K562 (cell line): ENCODE measurements around the gene DNAJC6. TPM values are rescaled to one million over a fixed set of nuclear protein-coding genes. Genes with fewer than 3 reads are reported as not detected.

Experiments
- BHLHE40 ChIP-seq: IDR thresholded peaks from 2 replicates; pipeline ENCODE4 v1.6.1; 2011; ENCODE audit warnings: low read length, improper control_type of control experiment
- CHD1 ChIP-seq: fragments of 200-600 bp; sonication (generic); IDR thresholded peaks from one replicate; pipeline ENCODE4 v1.6.1; 2012; ENCODE audit warnings: mild to moderate bottlenecking, moderate library complexity, low read length, inconsistent platforms
- CTCF ChIP-seq, 3 experiments: IDR thresholded peaks in 2 of 3; conservative IDR thresholded peaks in 1 of 3; 2 replicates each; pipeline ENCODE4 v1.5.1; 2011 to 2012; ENCODE audit warnings: low read length in 3 of 3, mild to moderate bottlenecking in 3 of 3, control low read depth in 2 of 3, improper control_type of control experiment in 1 of 3, inconsistent platforms in 1 of 3, low read depth in 1 of 3, mixed read lengths in 1 of 3, moderate library complexity in 1 of 3; ENCODE audit not compliant: insufficient read depth in 2 of 3
- DLX4 ChIP-seq: fragments of 250-450 bp; sonication (Bioruptor Pico); IDR thresholded peaks from 2 replicates; pipeline ENCODE4 v1.6.1; 2021; ENCODE audit warnings: mild to moderate bottlenecking
- FOSL1 ChIP-seq: fragments of 200-800 bp; sonication (Bioruptor generic); conservative IDR thresholded peaks from 2 replicates; pipeline ENCODE4 v1.6.1; 2016; ENCODE audit warnings: missing genetic modification characterization, missing compliant biosample characterization
- HMG20A ChIP-seq: fragments of 450-650 bp; formaldehyde crosslinking; conservative IDR thresholded peaks from 2 replicates; pipeline ENCODE4 v1.4.0; 2020; ENCODE audit warnings: mild to moderate bottlenecking, mixed read lengths
- IRF1 ChIP-seq: sonication (generic); formaldehyde crosslinking; IDR thresholded peaks from 2 replicates; pipeline ENCODE4 v1.8.0; 2022; ENCODE audit warnings: missing genetic modification reagents, mild to moderate bottlenecking, borderline replicate concordance
- IRF2 ChIP-seq: sonication (generic); formaldehyde crosslinking; IDR thresholded peaks from 2 replicates; pipeline ENCODE4 v1.8.1; 2022; ENCODE audit warnings: mild to moderate bottlenecking, missing genetic modification reagents
- MAFF ChIP-seq: IDR thresholded peaks from 2 replicates; pipeline ENCODE4 v1.6.1; 2012; ENCODE audit warnings: low read length, improper control_type of control experiment
- NKRF ChIP-seq: fragments of 450-650 bp; IDR thresholded peaks from 2 replicates; pipeline ENCODE4 v1.6.1; 2016; ENCODE audit warnings: borderline replicate concordance
- SMAD2 ChIP-seq: fragments of 150-350 bp; IDR thresholded peaks from 2 replicates; pipeline ENCODE4 v1.6.1; 2014; ENCODE audit warnings: low read depth, mild to moderate bottlenecking, low read length
- SMAD3 ChIP-seq: fragments of 450-650 bp; formaldehyde crosslinking; conservative IDR thresholded peaks from 2 replicates; pipeline ENCODE4 v1.4.0; 2020; ENCODE audit warnings: mild to moderate bottlenecking
- TEAD2 ChIP-seq: fragments of 450-650 bp; IDR thresholded peaks from 2 replicates; pipeline ENCODE4 v1.6.1; 2016; ENCODE audit warnings: missing genetic modification characterization, control low read depth, missing compliant biosample characterization
- ZBTB17 ChIP-seq: fragments of 450-650 bp; formaldehyde crosslinking; IDR thresholded peaks from 2 replicates; pipeline ENCODE4 v1.4.0; 2020; ENCODE audit warnings: mild to moderate bottlenecking
- ZBTB43 ChIP-seq: sonication (generic); formaldehyde crosslinking; IDR thresholded peaks from 2 replicates; pipeline ENCODE4 v1.8.0; 2023; ENCODE audit warnings: mild to moderate bottlenecking, missing genetic modification reagents
- ZNF134 ChIP-seq: fragments of 250-450 bp; sonication (Bioruptor Pico); conservative IDR thresholded peaks from 2 replicates; pipeline ENCODE4 v1.4.0; 2020
- ZNF408 ChIP-seq: fragments of 250-450 bp; sonication (Bioruptor Pico); IDR thresholded peaks from 2 replicates; pipeline ENCODE4 v1.4.0; 2020; ENCODE audit warnings: low read depth, mild to moderate bottlenecking, moderate library complexity
- ZNF695 ChIP-seq: fragments of 450-650 bp; formaldehyde crosslinking; IDR thresholded peaks from 2 replicates; pipeline ENCODE4 v1.4.0; 2020; ENCODE audit warnings: mild to moderate bottlenecking, moderate library complexity
- polyA plus RNA-seq, 8 experiments: library from polyadenylated mRNA; depleted of rRNA in 4 of 8; stranded (reverse) in 5 of 8; unstranded in 3 of 8; fragments of >200 nt; fragmentation: Nextera tagmentation in 2 of 8; fragmentation: Illumina TruSeq in 1 of 8; extraction: Ambion mirVana in 2 of 8; extraction: Trizol in 1 of 8; gene quantifications; 2 replicates each; pipeline versions ENCODE4 v1.2.1 to v1.2.3, GENCODE V29; 2011 to 2014; ENCODE audit warnings: inconsistent platforms in 1 of 8, missing spikeins in 1 of 8
- total RNA-seq, 7 experiments: library from RNA; depleted of rRNA in 6 of 7; stranded (reverse); fragments of >200 nt in 6 of 7; fragmentation: Illumina TruSeq in 2 of 7; extraction: Trizol in 2 of 7; gene quantifications; 2 replicates each; pipeline versions ENCODE4 v1.2.1 to v1.2.3, GENCODE V29; 2011 to 2021; ENCODE audit warnings: low replicate concordance in 1 of 7
- TF ChIP-seq, protein P1 (sequence below): fragments of 250-450 bp; sonication (Bioruptor Pico); IDR thresholded peaks from 2 replicates; pipeline ENCODE4 v1.4.0; 2020; ENCODE audit warnings: mild to moderate bottlenecking

Gene DNAJC6
- total and polyA plus RNA-seq, 9 of the 15 experiments (the other 6 are each of a cell fraction or from before 2014, with no cell fraction given) = 6.7 to 78.7 (median 28.0) TPM

- TF ChIP-seq DLX4 (CRISPR knock-in tag) = no peak
- TF ChIP-seq HMG20A = no peak
- no peak for TF ChIP-seq IRF1 (CRISPR knock-in tag)
- no peak for TF ChIP-seq ZNF134
- TF ChIP-seq ZNF408 (CRISPR knock-in tag) = no peak
- TF ChIP-seq SMAD2 = no peak
- peak; percentile 61; the same call in 1 of the 2 replicates for TF ChIP-seq ZBTB17
- no peak for TF ChIP-seq IRF2
- no peak for TF ChIP-seq MAFF
- no peak for TF ChIP-seq SMAD3 (CRISPR knock-in tag)
- no peak for TF ChIP-seq BHLHE40
- TF ChIP-seq FOSL1 = no peak
- no peak for TF ChIP-seq ZNF695 (CRISPR knock-in tag)
- TF ChIP-seq NKRF = peak; percentile 33; the same call in 1 of the 2 replicates
- no peak for TF ChIP-seq ZBTB43 (CRISPR knock-in tag)
- TF ChIP-seq, protein P1, sequence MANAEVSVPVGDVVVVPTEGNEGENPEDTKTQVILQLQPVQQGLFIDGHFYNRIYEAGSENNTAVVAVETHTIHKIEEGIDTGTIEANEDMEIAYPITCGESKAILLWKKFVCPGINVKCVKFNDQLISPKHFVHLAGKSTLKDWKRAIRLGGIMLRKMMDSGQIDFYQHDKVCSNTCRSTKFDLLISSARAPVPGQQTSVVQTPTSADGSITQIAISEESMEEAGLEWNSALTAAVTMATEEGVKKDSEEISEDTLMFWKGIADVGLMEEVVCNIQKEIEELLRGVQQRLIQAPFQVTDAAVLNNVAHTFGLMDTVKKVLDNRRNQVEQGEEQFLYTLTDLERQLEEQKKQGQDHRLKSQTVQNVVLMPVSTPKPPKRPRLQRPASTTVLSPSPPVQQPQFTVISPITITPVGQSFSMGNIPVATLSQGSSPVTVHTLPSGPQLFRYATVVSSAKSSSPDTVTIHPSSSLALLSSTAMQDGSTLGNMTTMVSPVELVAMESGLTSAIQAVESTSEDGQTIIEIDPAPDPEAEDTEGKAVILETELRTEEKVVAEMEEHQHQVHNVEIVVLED = no peak
- no peak for TF ChIP-seq CTCF (IDR thresholded peaks at IDR 0.05 in 2 of 3, conservative IDR thresholded peaks at IDR 0.05 in 1 of 3; ENCODE audit: insufficient read depth in 2 of 3, low read depth in 1 of 3, low read length in 3 of 3)
- no peak for TF ChIP-seq TEAD2
- peak; percentile 59 for TF ChIP-seq CHD1
These were observed 110.6 kb downstream of the DNAJC6 start (continued) for GRCh38 chr1:65419681-65420589.
